ENCODE data around the gene TNFAIP3.
"Not testable (repeated sequence)": the region's sequence is repeated elsewhere in the genome, so short reads cannot be mapped to it uniquely, and the experiment has no call there.

TNFAIP3 gene

GRCh38 chr6:137866914-137867684 is at the start of gene TNFAIP3:
TNFAIP3 (plus strand) TSS chr6:137867259; CDS start chr6:137871228, 3,969 bp downstream.
- Histone ChIP-seq H3K27ac (peak within 1 kb of the TSS; percentile 78 to 100 (median 97)), H3K4me3 (peak within 1 kb of the TSS; percentile 65 to 96 (median 81))

DNA sequence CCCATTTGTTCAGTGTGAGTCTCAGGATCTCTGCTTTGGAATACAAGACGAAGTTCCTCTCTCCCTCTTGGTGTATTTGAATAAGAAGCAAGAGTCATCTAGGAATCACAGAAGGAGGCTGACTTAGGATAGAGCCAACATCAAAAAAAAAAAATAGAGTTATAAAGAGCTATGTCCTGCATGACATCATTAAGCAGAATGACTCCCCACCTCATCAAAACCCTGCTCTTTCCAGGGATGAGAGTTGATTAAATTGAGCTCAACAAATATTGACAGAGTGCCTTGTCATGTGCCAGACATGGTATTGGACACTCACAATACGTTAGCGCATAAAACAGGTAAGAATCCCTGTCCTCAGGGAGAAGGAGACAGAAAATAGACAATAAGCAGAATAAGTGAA is 48.6 kb upstream of the TNFAIP3 start:
- no peak overlapping the region for H3K27ac ChIP-seq
- no peak overlapping the region for H3K4me3 ChIP-seq

- peak overlapping the region in 9 of 21 experiments; percentile 8 to 84 (median 29) for H3K27ac ChIP-seq
Measured at GRCh38 chr6:137819740-137820139, 47.3 kb upstream of the TNFAIP3 start.

DNA sequence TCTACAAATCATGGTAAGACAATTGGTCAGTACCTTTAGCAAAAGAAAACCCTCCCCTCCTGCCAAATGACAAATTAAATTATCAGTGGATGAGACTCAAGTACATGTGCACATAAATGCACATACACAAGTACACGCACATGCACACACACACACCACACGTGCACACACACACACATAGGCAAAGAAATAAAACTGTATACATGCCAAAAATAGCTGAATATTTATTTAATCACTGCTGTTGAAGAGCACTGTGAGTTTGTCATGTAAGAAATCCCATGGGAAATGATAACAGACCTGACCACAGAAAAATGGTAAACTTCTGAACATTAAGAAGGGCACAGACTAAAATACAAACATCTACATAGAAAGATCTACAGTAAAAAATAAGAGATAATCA is 46.6 kb upstream of the TNFAIP3 start:
- H3K27ac ChIP-seq, result peak overlapping the region in 9 of 21 experiments; percentile 1 to 84 (median 29)
- no peak overlapping the region for H3K4me3 ChIP-seq

More at GRCh38 chr6:137819740-137820139, 47.3 kb upstream of the TNFAIP3 start:
- no peak overlapping the region for H3K4me3 ChIP-seq

DNA sequence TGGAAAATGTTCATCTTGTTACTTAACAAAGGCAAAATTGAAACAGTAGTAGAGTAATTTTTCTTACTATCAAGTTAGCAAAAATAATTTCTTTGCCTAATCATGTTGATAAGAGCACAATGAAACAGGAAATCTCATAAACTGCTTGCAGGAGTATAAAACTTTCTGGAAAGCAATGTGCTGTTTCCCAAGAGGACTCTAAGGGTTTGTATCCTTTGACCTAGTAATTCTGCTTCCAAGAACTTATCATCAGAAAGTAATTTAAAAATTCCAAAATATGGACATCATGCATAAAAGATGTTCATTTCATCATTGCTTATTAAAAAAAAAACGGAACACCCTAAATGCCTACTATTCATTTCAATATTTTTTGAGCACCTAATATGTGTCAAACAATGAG is 46.1 kb upstream of the TNFAIP3 start:
- no peak overlapping the region for H3K4me3 ChIP-seq
- H3K27ac ChIP-seq, result peak overlapping the region in 6 of 21 experiments; percentile 1 to 84 (median 46)

DNA sequence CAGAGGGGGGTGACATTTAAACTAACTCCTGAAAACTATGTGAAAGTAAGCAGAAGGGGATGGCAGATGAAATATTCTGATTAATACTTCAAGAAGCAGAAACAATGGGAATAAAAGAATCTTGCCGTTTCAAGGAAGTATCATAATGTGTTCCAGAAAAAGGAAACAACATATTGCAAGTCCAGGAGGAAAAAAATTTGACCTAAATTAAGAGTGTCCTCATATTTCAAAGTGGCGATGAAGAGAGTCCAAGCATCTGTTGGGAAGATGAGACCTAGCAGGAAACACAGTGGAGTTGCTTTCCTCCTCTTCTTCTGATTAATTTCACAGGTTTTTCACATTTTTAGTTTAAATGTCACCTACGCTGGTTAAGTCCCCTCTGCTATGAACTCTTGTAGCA is 45.6 kb upstream of the TNFAIP3 start:
- peak overlapping the region in 7 of 21 experiments; percentile 26 to 84 (median 50) for H3K27ac ChIP-seq

DNA sequence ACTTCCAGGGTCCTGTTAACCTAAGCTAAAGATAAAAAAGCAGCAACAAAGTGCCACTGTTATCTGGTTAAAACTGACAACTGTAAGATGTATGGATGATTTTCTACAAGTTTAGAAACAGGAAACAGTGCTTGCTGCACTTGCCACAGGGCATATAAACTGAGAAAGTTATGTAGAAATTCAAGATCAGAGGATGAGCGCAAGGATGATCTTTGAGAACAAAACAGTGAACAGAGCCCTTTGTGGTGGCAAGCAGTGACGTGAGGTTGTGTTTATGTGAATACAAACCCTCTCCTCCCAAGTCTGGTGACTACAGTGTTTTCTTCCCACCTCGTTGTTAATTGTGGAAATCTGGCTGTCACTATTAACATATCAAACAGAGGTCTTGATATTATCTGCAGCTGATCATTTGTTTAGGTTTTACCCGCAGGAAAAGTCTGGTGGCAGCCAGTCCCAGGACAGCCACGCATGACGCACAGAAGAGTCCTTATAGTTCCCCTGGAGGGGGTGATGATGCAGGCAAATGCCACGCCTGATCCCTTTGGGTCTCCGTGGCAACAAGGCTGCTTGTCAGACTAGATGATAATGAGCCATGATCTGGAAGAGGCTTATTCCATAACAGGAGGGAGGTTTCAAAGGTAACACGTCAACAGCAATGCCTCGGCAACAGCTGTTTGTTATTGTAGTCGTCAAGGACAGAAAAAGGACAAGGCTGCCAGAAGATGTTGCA is 43.1 kb upstream of the TNFAIP3 start:
- Histone ChIP-seq H3K4me3 (no peak overlapping the region), H3K27ac (peak overlapping the region in 19 of 21 experiments; percentile 8 to 84 (median 62))

More for the DNA sequence above, 45.6 kb upstream of the TNFAIP3 start:
- H3K4me3 ChIP-seq, result no peak overlapping the region

- Histone ChIP-seq H3K27ac (peak overlapping the region in 19 of 21 experiments; percentile 8 to 84 (median 62)), H3K4me3 (no peak overlapping the region)
Measured at GRCh38 chr6:137824556-137824879, 42.5 kb upstream of the TNFAIP3 start.

GRCh38 chr6:137824896-137825295 is 42.2 kb upstream of the TNFAIP3 start:
- H3K27ac ChIP-seq, result peak overlapping the region in 13 of 21 experiments; percentile 15 to 84 (median 62)
- no peak overlapping the region for H3K4me3 ChIP-seq

GRCh38 chr6:137827411-137827940 is 39.6 kb upstream of the TNFAIP3 start:
- Histone ChIP-seq H3K4me3 (no peak overlapping the region), H3K27ac (peak overlapping the region in 18 of 21 experiments; percentile 26 to 87 (median 72))

GRCh38 chr6:137827977-137828810 is 38.9 kb upstream of the TNFAIP3 start:
- Histone ChIP-seq H3K27ac (peak overlapping the region; percentile 1 to 87 (median 71)), H3K4me3 (peak overlapping the region in 1 of 7 experiments; percentile 2)

DNA sequence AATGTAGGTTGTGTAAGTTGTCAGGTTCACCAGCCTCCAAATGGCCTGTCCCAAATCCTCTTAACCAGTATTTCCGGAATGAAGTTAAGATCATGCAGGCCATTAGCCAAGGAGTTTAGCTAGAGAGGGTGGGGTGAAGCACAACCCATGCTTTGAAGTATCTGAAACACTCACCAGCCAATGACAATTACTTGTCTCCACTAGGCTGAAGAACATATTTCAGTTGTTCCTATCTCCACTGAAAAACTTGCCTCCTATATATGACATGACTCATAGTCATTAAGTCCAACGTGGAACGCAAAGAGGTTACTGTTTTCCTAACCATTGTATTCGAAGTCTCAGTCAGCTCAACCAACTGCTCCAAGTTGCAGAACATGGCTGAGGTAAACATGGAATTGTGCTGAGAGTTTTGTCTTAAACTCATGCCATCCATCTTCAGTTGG is 37.4 kb upstream of the TNFAIP3 start:
- Histone ChIP-seq H3K27ac (peak overlapping the region in 12 of 21 experiments; percentile 18 to 87 (median 74)), H3K4me3 (no peak overlapping the region)

DNA sequence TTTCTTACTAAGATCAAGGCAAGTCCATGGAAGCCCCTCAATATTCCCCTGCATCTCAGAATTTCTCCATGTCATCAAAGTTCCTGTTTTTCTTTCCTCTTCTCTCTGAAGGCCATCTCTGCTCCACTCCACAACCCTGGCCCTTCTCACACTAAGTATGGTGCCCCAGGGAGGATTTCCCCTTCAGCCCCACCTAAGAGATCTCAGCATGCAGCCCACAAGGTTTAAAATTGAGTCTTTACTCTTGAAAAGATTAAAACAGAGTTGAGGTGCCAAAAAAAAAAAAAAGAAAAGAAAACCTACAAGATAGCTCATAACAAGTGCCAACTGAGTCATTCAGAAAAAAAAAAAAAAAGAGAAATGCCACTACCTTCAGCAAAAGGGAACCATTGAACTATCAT is 36.5 kb upstream of the TNFAIP3 start:
- H3K4me3 ChIP-seq, result no peak overlapping the region
- peak overlapping the region in 9 of 21 experiments; percentile 27 to 87 (median 48) for H3K27ac ChIP-seq

DNA sequence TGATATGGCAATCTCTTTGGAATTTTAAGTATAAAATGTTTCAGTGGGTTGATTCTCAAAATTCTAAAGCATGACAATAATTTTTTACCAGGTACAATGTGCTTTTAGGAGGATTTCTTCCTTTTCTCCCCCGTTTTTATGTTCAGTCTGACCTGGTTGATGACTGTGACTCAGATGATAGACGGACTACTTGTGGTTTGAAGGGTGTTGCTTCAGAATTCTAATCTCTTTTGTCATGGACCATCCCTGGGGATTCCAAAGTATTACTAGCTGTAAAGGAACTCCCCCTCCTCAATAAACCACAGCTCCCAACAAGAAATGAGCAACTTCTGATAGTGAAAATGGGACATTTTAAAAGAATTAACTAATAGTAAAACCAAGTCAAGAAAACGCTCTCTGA is 34.9 kb upstream of the TNFAIP3 start:
- peak overlapping the region in 1 of 21 experiments; percentile 4 for H3K27ac ChIP-seq

GRCh38 chr6:137834508-137834907 is 32.6 kb upstream of the TNFAIP3 start:
- H3K4me3 ChIP-seq, result no peak overlapping the region
- no peak overlapping the region for H3K27ac ChIP-seq

More for the DNA sequence above, 34.9 kb upstream of the TNFAIP3 start:
- H3K4me3 ChIP-seq, result no peak overlapping the region

- no peak overlapping the region for H3K4me3 ChIP-seq
- no peak overlapping the region for H3K27ac ChIP-seq
Measured at GRCh38 chr6:137836788-137837187, 30.3 kb upstream of the TNFAIP3 start.

DNA sequence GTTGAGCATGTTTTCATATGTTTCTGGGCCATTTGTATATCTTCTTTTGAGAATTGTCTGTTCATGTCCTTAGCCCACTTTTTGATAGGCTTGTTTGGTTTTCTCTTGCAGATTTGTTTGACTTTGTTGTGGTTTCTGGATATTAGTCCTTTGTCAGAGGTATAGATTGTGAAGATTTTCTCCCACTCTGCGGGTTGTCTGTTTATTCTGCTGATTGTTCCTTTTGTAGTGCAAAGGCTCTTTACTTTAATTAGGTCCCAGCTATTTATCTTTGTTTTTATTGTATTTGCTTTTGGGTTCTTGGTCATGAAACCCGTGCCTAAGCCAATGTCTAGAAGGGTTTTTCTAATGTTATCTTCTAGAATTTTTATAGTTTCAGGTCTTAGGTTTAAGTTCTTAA is 29.0 kb upstream of the TNFAIP3 start:
- H3K4me3 ChIP-seq, H3K27ac ChIP-seq: not testable (repeated sequence)

- not testable (repeated sequence) for H3K27ac ChIP-seq, H3K4me3 ChIP-seq
Measured at GRCh38 chr6:137838597-137838996, 28.5 kb upstream of the TNFAIP3 start.

GRCh38 chr6:137839076-137839475 is 28.0 kb upstream of the TNFAIP3 start:
- H3K4me3 ChIP-seq, result no peak overlapping the region
- H3K27ac ChIP-seq, result no peak overlapping the region

All from skin epidermis (tissue), 12 donors.